ENCODE results near the gene FOXC2. TPM values are rescaled to one million over a fixed set of nuclear protein-coding genes. Genes with fewer than 3 reads are reported as not detected.

The FOXC2 gene
- total and polyA plus RNA-seq, 2 donors (not counting 3 experiments of a cell fraction or from before 2014, with no cell fraction given), result 7.7 to 44.0 TPM

DNA sequence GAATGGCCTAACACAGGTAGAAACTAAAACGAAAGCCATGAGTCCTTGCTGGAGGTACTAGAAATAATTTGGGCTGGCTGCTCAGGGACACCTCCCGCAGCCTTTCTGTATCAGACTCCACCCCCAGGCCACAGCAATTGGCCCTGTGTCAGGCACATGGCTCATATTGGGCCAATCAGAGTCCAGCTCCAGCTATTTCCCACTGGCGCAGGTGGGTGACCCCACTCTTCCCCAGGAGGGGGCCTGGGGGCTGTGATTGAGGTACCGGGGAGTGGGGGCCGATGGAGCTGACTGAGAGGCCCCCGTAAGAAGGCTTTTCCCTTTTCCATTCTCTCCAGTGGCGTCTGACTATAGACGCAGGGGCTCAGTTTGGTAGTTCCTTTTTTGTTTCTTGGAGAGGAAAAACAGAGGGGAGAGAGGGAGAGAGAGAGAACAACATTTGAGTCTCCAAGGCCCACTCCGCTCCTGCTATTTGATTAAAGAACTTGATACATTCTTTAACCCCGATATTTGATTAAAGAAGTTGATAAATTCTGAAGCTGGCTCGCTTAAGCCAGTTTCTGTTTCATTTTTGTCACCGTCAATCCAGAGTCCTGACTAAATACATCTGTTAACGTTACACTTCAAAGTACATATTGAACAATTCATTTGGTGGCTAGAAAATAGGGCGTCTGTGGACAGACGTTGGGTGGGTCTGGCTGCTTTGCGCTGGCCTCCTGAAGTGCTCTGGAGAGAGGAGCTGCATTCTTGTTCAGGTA, 38.0 kb downstream of the FOXC2 start:
- H3K9me1 ChIP-seq (replicated peaks; ENCODE audit: control insufficient read depth, extremely low read depth, insufficient read depth, low read length), result no peaks in the 10 kb centered on the region
- dilution Hi-C loops (cut with MboI; ENCODE audit: extremely low pct_ligation_motif_present, low sequenced_read_pairs), result no loop called here
- H2AFZ ChIP-seq (ENCODE audit: low read depth, low read length), result no peak overlapping the region
- no peaks in the 10 kb centered on the region for H3K79me2 ChIP-seq (ENCODE audit: control insufficient read depth, insufficient read depth, low read length)
- H3K9ac ChIP-seq (replicated peaks; ENCODE audit: extremely low read depth, insufficient read depth, low read length), result no peak overlapping the region
- H4K20me1 ChIP-seq (replicated peaks; ENCODE audit: control insufficient read depth, extremely low read depth, insufficient read depth, low read length), result no peaks in the 10 kb centered on the region
- no peaks in the 10 kb centered on the region for H3K9me3 ChIP-seq (replicated peaks; ENCODE audit: control insufficient read depth, insufficient read depth, low read length)
- no peaks in the 10 kb centered on the region for H3K4me1 ChIP-seq (ENCODE audit: control insufficient read depth, extremely low read depth, insufficient read depth, low read length)
- H3K27ac ChIP-seq (ENCODE audit: insufficient read depth, low read depth, low read length), result no peak overlapping the region
- TF ChIP-seq EZH2 (IDR thresholded peaks at IDR 0.05; ENCODE audit: borderline replicate concordance, low read depth, low read length, severe bottlenecking), result no peak
- TF ChIP-seq, protein P1, sequence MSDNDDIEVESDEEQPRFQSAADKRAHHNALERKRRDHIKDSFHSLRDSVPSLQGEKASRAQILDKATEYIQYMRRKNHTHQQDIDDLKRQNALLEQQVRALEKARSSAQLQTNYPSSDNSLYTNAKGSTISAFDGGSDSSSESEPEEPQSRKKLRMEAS (IDR thresholded peaks at IDR 0.05; ENCODE audit: insufficient read depth, insufficient read length), result no peak
- no peak for TF ChIP-seq POLR2A (IDR thresholded peaks at IDR 0.05; ENCODE audit: low read depth, low read length)
- TF ChIP-seq MYC (IDR thresholded peaks at IDR 0.05; ENCODE audit: low read depth, low read length), result no peak
- no peak for TF ChIP-seq GATA2 (IDR thresholded peaks at IDR 0.05; ENCODE audit: insufficient read depth, insufficient read length, low read depth, low read length)
- no peak for TF ChIP-seq POLR2AphosphoS5 (IDR thresholded peaks at IDR 0.05; ENCODE audit: insufficient read depth, low read depth, low read length)
- TF ChIP-seq JUN (IDR thresholded peaks at IDR 0.05; ENCODE audit: borderline replicate concordance, insufficient read depth, insufficient read length, low read depth), result no peak
- TF ChIP-seq, protein P2, sequence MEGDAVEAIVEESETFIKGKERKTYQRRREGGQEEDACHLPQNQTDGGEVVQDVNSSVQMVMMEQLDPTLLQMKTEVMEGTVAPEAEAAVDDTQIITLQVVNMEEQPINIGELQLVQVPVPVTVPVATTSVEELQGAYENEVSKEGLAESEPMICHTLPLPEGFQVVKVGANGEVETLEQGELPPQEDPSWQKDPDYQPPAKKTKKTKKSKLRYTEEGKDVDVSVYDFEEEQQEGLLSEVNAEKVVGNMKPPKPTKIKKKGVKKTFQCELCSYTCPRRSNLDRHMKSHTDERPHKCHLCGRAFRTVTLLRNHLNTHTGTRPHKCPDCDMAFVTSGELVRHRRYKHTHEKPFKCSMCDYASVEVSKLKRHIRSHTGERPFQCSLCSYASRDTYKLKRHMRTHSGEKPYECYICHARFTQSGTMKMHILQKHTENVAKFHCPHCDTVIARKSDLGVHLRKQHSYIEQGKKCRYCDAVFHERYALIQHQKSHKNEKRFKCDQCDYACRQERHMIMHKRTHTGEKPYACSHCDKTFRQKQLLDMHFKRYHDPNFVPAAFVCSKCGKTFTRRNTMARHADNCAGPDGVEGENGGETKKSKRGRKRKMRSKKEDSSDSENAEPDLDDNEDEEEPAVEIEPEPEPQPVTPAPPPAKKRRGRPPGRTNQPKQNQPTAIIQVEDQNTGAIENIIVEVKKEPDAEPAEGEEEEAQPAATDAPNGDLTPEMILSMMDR (IDR thresholded peaks at IDR 0.05; ENCODE audit: extremely low read depth in 1 of 2, insufficient read depth in 1 of 2, low read depth in 1 of 2, low read length in 2 of 2), result no peak
- TF ChIP-seq FOS (IDR thresholded peaks at IDR 0.05; ENCODE audit: borderline replicate concordance, insufficient read depth, low read length), result no peak
- H3K27me3 ChIP-seq (ENCODE audit: control insufficient read depth in 2 of 2, insufficient read depth in 2 of 2, low read length in 2 of 2), result no peaks in the 10 kb centered on the region
- DNase-seq (ENCODE audit: low read depth, low spot score) (no peak), FAIRE-seq (no peak)
- POLR2A ChIA-PET, result no interaction called here
- H3K36me3 ChIP-seq (ENCODE audit: control insufficient read depth in 2 of 2, extremely low read depth in 1 of 2, insufficient read depth in 2 of 2, low read length in 2 of 2), result no peaks in the 10 kb centered on the region
- no peak overlapping the region for H3K4me3 ChIP-seq (replicated peaks in 1 of 3; ENCODE audit: insufficient read depth in 1 of 3, low read depth in 1 of 3, low read length in 3 of 3)
- no TSS peak for BruUV-seq (replicated peaks)
- CTCF ChIA-PET, result interaction anchor here (0.8 to 1.0 kb wide), 2 partner anchors 8 to 28 kb away, joined by 3 read pairs; no protein-coding TSS in a partner anchor
- intact Hi-C loops (cut with micrococcal nuclease), result no loop called here
- no peak overlapping the region for H3K4me2 ChIP-seq (ENCODE audit: insufficient read depth, low read length)

Measured in endothelial cell of umbilical vein (primary cell).